H9 (cell line): Measurements from ENCODE around the gene MGMT. TPM values are rescaled to one million over a fixed set of nuclear protein-coding genes. Genes with fewer than 3 reads are reported as not detected.
A peak's percentile ranks its signal among the peaks of the same experiment; 100 is the strongest.

Experiments
- DNase-seq: peaks from one replicate; pipeline ENCODE4 v3.0.0-alpha.2; 2017
- H2AFZ ChIP-seq: one replicate; pipeline ENCODE4 v1.6.1; 2013; ENCODE audit warnings: mild to moderate bottlenecking, low read length, control low read depth, moderate library complexity
- H2AK5ac ChIP-seq: 2 replicates; pipeline ENCODE4 v1.6.1; 2013; ENCODE audit warnings: low read length, control low read depth, mixed read lengths; ENCODE audit not compliant: insufficient read length
- H2BK120ac ChIP-seq: one replicate; pipeline ENCODE4 v1.6.1; 2013; ENCODE audit warnings: low read depth, mild to moderate bottlenecking, low read length, control low read depth, inconsistent platforms; ENCODE audit not compliant: poor library complexity, severe bottlenecking
- H2BK12ac ChIP-seq: 2 replicates; pipeline ENCODE4 v1.6.1; 2013; ENCODE audit warnings: low read length, control low read depth, mixed read lengths, low read depth; ENCODE audit not compliant: insufficient read length
- H2BK15ac ChIP-seq: 2 replicates; pipeline ENCODE4 v1.6.1; 2013; ENCODE audit warnings: low read depth, low read length, control low read depth
- H2BK20ac ChIP-seq: one replicate; pipeline ENCODE4 v1.6.1; 2013; ENCODE audit warnings: low read depth, mild to moderate bottlenecking, low read length, control low read depth, inconsistent platforms; ENCODE audit not compliant: poor library complexity, severe bottlenecking
- H2BK5ac ChIP-seq: 2 replicates; pipeline ENCODE4 v1.6.1; 2013; ENCODE audit warnings: low read length, control low read depth, mixed read lengths; ENCODE audit not compliant: insufficient read length
- H3K14ac ChIP-seq: 2 replicates; pipeline ENCODE4 v1.6.1; 2013; ENCODE audit warnings: low read length, control low read depth; ENCODE audit not compliant: insufficient read depth
- H3K18ac ChIP-seq: 2 replicates; pipeline ENCODE4 v1.6.1; 2013; ENCODE audit warnings: low read depth, mild to moderate bottlenecking, mixed read lengths, low read length, control low read depth; ENCODE audit not compliant: insufficient read length
- H3K23ac ChIP-seq: 2 replicates; pipeline ENCODE4 v1.6.1; 2013; ENCODE audit warnings: low read length, control low read depth, mixed read lengths, low read depth; ENCODE audit not compliant: insufficient read length
- H3K23me2 ChIP-seq: 2 replicates; pipeline ENCODE4 v1.6.1; 2013; ENCODE audit warnings: low read depth, mild to moderate bottlenecking, mixed read lengths, low read length, control low read depth; ENCODE audit not compliant: insufficient read length, poor library complexity, severe bottlenecking
- H3K27ac ChIP-seq: 2 replicates; pipeline ENCODE4 v1.5.1; 2013; ENCODE audit warnings: low read length, control low read depth, mixed read lengths, low read depth; ENCODE audit not compliant: insufficient read length
- H3K27me3 ChIP-seq: 2 replicates; pipeline ENCODE4 v1.6.1; 2013; ENCODE audit warnings: low read length, control low read depth, inconsistent platforms; ENCODE audit not compliant: insufficient read depth
- H3K4ac ChIP-seq: 2 replicates; pipeline ENCODE4 v1.6.1; 2013; ENCODE audit warnings: low read depth, mild to moderate bottlenecking, control low read depth, inconsistent platforms, low read length, moderate library complexity
- H3K4me1 ChIP-seq: 2 replicates; pipeline ENCODE4 v1.6.1; 2013; ENCODE audit warnings: low read length, control low read depth, inconsistent platforms; ENCODE audit not compliant: insufficient read depth
- H3K4me2 ChIP-seq: 2 replicates; pipeline ENCODE4 v1.6.1; 2013; ENCODE audit warnings: low read length, control low read depth, mixed read lengths; ENCODE audit not compliant: insufficient read length, insufficient read depth
- H3K56ac ChIP-seq: 2 replicates; pipeline ENCODE4 v1.6.1; 2013; ENCODE audit warnings: low read depth, mild to moderate bottlenecking, mixed read lengths, low read length, control low read depth; ENCODE audit not compliant: insufficient read length
- H3K79me1 ChIP-seq: 2 replicates; pipeline ENCODE4 v1.6.1; 2013; ENCODE audit warnings: low read depth, mild to moderate bottlenecking, moderate library complexity, low read length, control low read depth, inconsistent platforms; ENCODE audit not compliant: insufficient read depth, poor library complexity, severe bottlenecking
- H3K79me2 ChIP-seq: 2 replicates; pipeline ENCODE4 v1.6.1; 2013; ENCODE audit warnings: low read length, control low read depth, inconsistent platforms; ENCODE audit not compliant: insufficient read depth
- H3K9ac ChIP-seq: 2 replicates; pipeline ENCODE4 v1.6.1; 2013; ENCODE audit warnings: low read length, control low read depth, mixed read lengths; ENCODE audit not compliant: insufficient read length; ENCODE audit errors: extremely low read depth
- H3K9me3 ChIP-seq: one replicate; pipeline ENCODE4 v1.6.1; 2013; ENCODE audit warnings: low read depth, low read length, inconsistent platforms; ENCODE audit not compliant: control insufficient read depth
- H3T11ph ChIP-seq: one replicate; pipeline ENCODE4 v1.6.1; 2013; ENCODE audit warnings: mild to moderate bottlenecking, low read length, control low read depth, inconsistent platforms
- H4K20me1 ChIP-seq: one replicate; pipeline ENCODE4 v1.6.1; 2013; ENCODE audit not compliant: control insufficient read depth, insufficient read length, insufficient read depth
- H4K5ac ChIP-seq: 2 replicates; pipeline ENCODE4 v1.6.1; 2013; ENCODE audit warnings: low read depth, mild to moderate bottlenecking, mixed read lengths, low read length, control low read depth; ENCODE audit not compliant: insufficient read length
- H4K8ac ChIP-seq: replicated peaks from 2 replicates; pipeline ENCODE4 v1.6.1; 2013; ENCODE audit warnings: low read length, control low read depth, mixed read lengths, low read depth; ENCODE audit not compliant: insufficient read length
- H4K91ac ChIP-seq: 2 replicates; pipeline ENCODE4 v1.6.1; 2013; ENCODE audit warnings: low read depth, mild to moderate bottlenecking, moderate library complexity, mixed read lengths, low read length, control low read depth; ENCODE audit not compliant: insufficient read length
- H3K27ac Mint-ChIP-seq, 3 experiments: 2 replicates in 2 of 3; 3 replicates in 1 of 3; pipeline ENCODE4 v1.8.0; 2020 to 2021; ENCODE audit warnings: mixed read lengths in 3 of 3, mild to moderate bottlenecking in 1 of 3, moderate library complexity in 1 of 3
- H3K27me3 Mint-ChIP-seq: 2 replicates; pipeline ENCODE4 v1.8.0; 2021; ENCODE audit warnings: low read depth, mild to moderate bottlenecking, moderate library complexity, mixed read lengths
- H3K36me3 Mint-ChIP-seq, 3 experiments: 2 replicates in 2 of 3; 3 replicates in 1 of 3; pipeline ENCODE4 v1.8.0; 2020 to 2021; ENCODE audit warnings: low read depth in 3 of 3, mixed read lengths in 3 of 3; ENCODE audit not compliant: insufficient read depth in 1 of 3
- H3K4me1 Mint-ChIP-seq, 2 experiments: 2 replicates each; pipeline ENCODE4 v1.8.0; 2020; ENCODE audit warnings: mixed read lengths in 2 of 2
- H3K4me3 Mint-ChIP-seq, 2 experiments: 2 replicates in 1 of 2; 3 replicates in 1 of 2; pipeline ENCODE4 v1.8.0; 2020 to 2021; ENCODE audit warnings: mild to moderate bottlenecking in 2 of 2, mixed read lengths in 2 of 2, moderate library complexity in 1 of 2
- H3K9me3 Mint-ChIP-seq, 2 experiments: 2 replicates in 1 of 2; 3 replicates in 1 of 2; pipeline ENCODE4 v1.8.0; 2020; ENCODE audit warnings: mild to moderate bottlenecking in 2 of 2, mixed read lengths in 2 of 2, moderate library complexity in 1 of 2
- CTCF ChIP-seq: fragments of 200-600 bp; sonication (generic); conservative IDR thresholded peaks from 3 replicates; pipeline ENCODE4 v1.8.0; 2021; ENCODE audit warnings: antibody characterized with exemption, mild to moderate bottlenecking
- WGBS: extraction: QIAGEN DNeasy Blood & Tissue Kit; methylation state at CpG from one replicate; pipeline ENCODE4 v1.1.7; 2013; ENCODE audit warnings: missing lambda C conversion rate, low lambda C conversion rate, mixed read lengths; ENCODE audit not compliant: insufficient read length; ENCODE audit errors: extremely low coverage; 5-methylcytosine and 5-hydroxymethylcytosine counted together
- long read RNA-seq: library from polyadenylated mRNA; unstranded; transcript quantifications from one replicate; pipeline ENCODE4 v2.0.0, GENCODE V29; 2020
- total RNA-seq: library from RNA; stranded (reverse); gene quantifications from 2 replicates; pipeline ENCODE4 v1.2.1, GENCODE V29; 2021

The MGMT gene
- 18.4 and 19.6 TPM in 2 replicates for total RNA-seq
- long read RNA-seq, transcript MGMT-201 (5 exons, 1,759 nt), result major isoform, 55 of 71 reads
- long read RNA-seq, partial matches to known transcripts, result 4 of 71 reads
- long read RNA-seq, other reads (novel, unspliced or antisense), result 8 of 71 reads

- Histone ChIP-seq H3K4me1 (no peaks in the 10 kb centered on the region; the same call in 1 of the 2 replicates), H3K4ac (no peak within 1 kb of the TSS), H3K9me3 (no peaks in the 10 kb centered on the region), H2BK12ac (no peak within 1 kb of the TSS), H3K27me3 (no peaks in the 10 kb centered on the region), H2AK5ac (no peak within 1 kb of the TSS), H2AFZ (no peak within 1 kb of the TSS), H4K20me1 (no peaks in the 10 kb centered on the region), H2BK20ac (no peak within 1 kb of the TSS), H3K9ac (no peak within 1 kb of the TSS), H2BK5ac (no peak within 1 kb of the TSS), H3K79me2 (no peaks in the 10 kb centered on the region), H3K27ac (no peak within 1 kb of the TSS), H3K56ac (no peak within 1 kb of the TSS), H4K5ac (no peak within 1 kb of the TSS), H4K8ac (no peak within 1 kb of the TSS), H3T11ph (no peak within 1 kb of the TSS), H3K79me1 (no peaks in the 10 kb centered on the region), H3K18ac (peak within 1 kb of the TSS; percentile 86), H4K91ac (no peak within 1 kb of the TSS), H3K23ac (no peak within 1 kb of the TSS), H2BK120ac (no peak within 1 kb of the TSS), H3K4me2 (peak within 1 kb of the TSS; percentile 28), H2BK15ac (no peak within 1 kb of the TSS), H3K14ac (peak within 1 kb of the TSS; percentile 85), H3K23me2 (no peaks in the 10 kb centered on the region)
- no CpG with 5 or more reads among the region's 85 CpGs for WGBS
- peak within 1 kb of the TSS; percentile 60 to 71 for H3K4me3 Mint-ChIP-seq
- H3K27me3 Mint-ChIP-seq, result peaks cover 12% of the 10 kb centered on the region; the same call in 1 of the 2 replicates
- H3K27ac Mint-ChIP-seq, result no peak within 1 kb of the TSS
- no peak for TF ChIP-seq CTCF
- peaks cover 17 to 18% of the 10 kb centered on the region in 2 experiments for H3K4me1 Mint-ChIP-seq
- DNase-seq, result peak; percentile 94
- no peaks in the 10 kb centered on the region; a peak in 1 of 5 replicates for H3K9me3 Mint-ChIP-seq
- peaks cover 0 to 9% (median 8%) of the 10 kb centered on the region in 3 experiments; a peak in 5 of 7 replicates for H3K36me3 Mint-ChIP-seq
Measured at GRCh38 chr10:129466703-129467358, at the start of gene MGMT. TSS of gene MGMT (plus strand) at chr10:129467241.
